NB4 (cell line): ENCODE measurements around the gene BHMT2.

ENCODE experiments used
- DNase-seq: peaks from one replicate; pipeline ENCODE4 v3.0.0; 2010; ENCODE audit warnings: low read depth
- H3K4me3 ChIP-seq: one replicate; pipeline ENCODE4 v1.5.1; 2011; ENCODE audit warnings: mild to moderate bottlenecking, low read depth, low read length, moderate library complexity
- CTCF ChIP-seq: IDR thresholded peaks from one replicate; pipeline ENCODE4 v1.5.1; 2012; ENCODE audit warnings: low read depth, low read length
- MAX ChIP-seq: IDR thresholded peaks from 2 replicates; pipeline ENCODE4 v1.6.1; 2011; ENCODE audit warnings: low read depth, low read length
- MYC ChIP-seq: IDR thresholded peaks from 2 replicates; pipeline ENCODE4 v1.6.1; 2011; ENCODE audit warnings: low read depth, low read length
- POLR2A ChIP-seq: IDR thresholded peaks from 2 replicates; pipeline ENCODE4 v1.6.1; 2011; ENCODE audit warnings: mild to moderate bottlenecking; ENCODE audit not compliant: insufficient read length; ENCODE audit errors: extremely low read depth

BHMT2 gene

DNA sequence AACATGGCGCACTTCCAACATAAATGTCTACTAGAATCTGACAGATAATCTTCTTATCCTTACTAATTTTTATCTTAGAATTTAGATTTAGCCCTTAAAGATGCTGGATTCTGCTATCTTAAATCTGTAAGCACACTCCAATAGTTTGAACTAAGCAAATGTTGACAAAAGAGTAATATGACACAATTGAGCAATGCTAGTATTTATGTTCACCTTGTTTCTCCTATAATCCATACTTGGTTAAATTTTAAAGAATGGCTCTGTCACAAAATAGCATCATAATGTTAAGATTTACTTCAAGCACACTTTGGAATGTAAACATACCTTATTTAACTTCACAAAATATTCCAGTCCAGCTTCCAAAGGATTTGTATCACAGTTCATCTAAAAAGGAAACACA lies 45.6 kb upstream of the BHMT2 start:
- no peak overlapping the region for H3K4me3 ChIP-seq
- DNase-seq, result no peak
- TF ChIP-seq POLR2A (no peak), MYC (no peak), MAX (no peak), CTCF (no peak)

GRCh38 chr5:79025054-79025472 lies 44.5 kb upstream of the BHMT2 start:
- DNase-seq, result peak; percentile 71
- TF ChIP-seq CTCF (peak; percentile 79), MAX (no peak)
- H3K4me3 ChIP-seq, result no peak overlapping the region

- H3K4me3 ChIP-seq, result no peak overlapping the region
- DNase-seq, result no peak
- TF ChIP-seq CTCF (no peak), POLR2A (no peak), MYC (no peak), MAX (no peak)
These were observed 38.7 kb upstream of the BHMT2 start for GRCh38 chr5:79030663-79031484.

DNA sequence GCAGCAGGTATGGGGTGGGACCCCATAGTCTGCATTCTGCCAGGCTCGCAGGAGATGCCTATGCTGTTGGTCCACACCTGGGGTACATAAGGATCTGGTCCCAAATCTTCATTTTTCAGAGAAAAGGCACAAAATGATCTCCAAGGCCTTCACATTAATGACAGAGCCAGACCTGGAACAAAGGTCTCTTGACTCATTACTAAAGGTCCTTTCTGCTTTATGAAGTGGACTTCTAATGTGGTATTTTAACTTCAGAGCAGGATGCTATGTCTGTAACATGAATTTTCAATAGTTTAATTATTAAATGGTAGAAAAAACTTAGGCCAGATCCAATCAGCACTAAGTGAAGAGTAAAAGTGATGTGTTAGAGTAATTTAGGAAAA lies 38.1 kb upstream of the BHMT2 start:
- no peak overlapping the region for H3K4me3 ChIP-seq
- TF ChIP-seq MYC (no peak), POLR2A (no peak), MAX (no peak), CTCF (no peak)
- DNase-seq, result no peak

DNA sequence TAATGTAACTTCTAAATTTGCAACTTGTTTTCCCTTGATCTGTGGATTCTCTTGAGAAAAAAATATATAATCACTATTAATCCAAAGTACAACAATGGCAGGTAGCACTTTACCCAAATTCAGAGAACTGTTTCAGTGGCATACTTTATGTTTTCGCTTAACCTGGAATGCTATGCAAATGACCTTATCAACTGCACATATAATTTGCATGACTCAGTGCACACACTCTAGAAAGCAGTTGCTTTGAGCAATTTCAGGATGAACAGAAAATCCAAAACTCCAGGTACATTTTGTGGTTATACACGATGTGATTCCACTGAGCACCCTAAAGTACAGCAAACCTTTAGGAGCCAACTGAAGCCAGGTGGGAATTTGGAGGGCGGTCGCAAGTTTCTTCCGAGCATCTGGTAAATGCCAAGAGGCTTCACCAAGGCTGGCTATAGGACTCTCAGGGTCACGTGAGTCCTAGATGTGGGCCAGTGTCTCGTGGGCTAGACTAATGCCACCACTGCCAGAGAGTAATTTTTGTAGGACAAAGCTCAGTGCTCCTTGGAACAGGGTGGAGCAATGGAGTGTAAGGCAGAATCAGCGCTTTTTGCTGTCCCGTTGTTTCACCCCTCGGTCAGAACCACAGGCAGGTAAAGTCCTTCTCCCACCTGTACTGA lies 37.4 kb upstream of the BHMT2 start:
- DNase-seq, result no peak
- H3K4me3 ChIP-seq, result no peak overlapping the region
- TF ChIP-seq MAX, result no peak
- TF ChIP-seq CTCF, result no peak
- no peak for TF ChIP-seq POLR2A
- TF ChIP-seq MYC, result no peak
